ENCODE measurements around the gene MSANTD3. TPM values are rescaled to one million over a fixed set of nuclear protein-coding genes. Genes with fewer than 3 reads are reported as not detected.

Gene MSANTD3
- total RNA-seq, 1 experiment from 2014 or later = 150 TPM

Other genes starting within 250 kb of the MSANTD3 start
- gene TEX10, start 74.2 kb upstream of the MSANTD3 start, total RNA-seq (2014; rRNA removed; shearing (Covaris generic)) = 64.2 and 65.3 TPM in 2 replicates
- gene TMEFF1, start 46.0 kb downstream of the MSANTD3 start, total RNA-seq (2014; rRNA removed; shearing (Covaris generic)) = 0.83 and 2.1 TPM in 2 replicates
- 2.2 and 3.5 TPM in 2 replicates for gene CAVIN4, start 150.9 kb downstream of the MSANTD3 start, total RNA-seq (2014; rRNA removed; shearing (Covaris generic))